HepG2 (cell line): ENCODE measurements around the gene ACTN4. TPM values are rescaled to one million over a fixed set of nuclear protein-coding genes. Genes with fewer than 3 reads are reported as not detected.

Experiments used
- CREB3 ChIP-seq: sonication (generic); formaldehyde crosslinking; IDR thresholded peaks from 2 replicates; pipeline ENCODE4 v1.5.0; 2020; ENCODE audit warnings: missing genetic modification reagents
- DRAP1 ChIP-seq: IDR thresholded peaks from 2 replicates; pipeline ENCODE4 v1.6.1; 2016; ENCODE audit warnings: missing genetic modification reagents, missing compliant biosample characterization
- FOXM1 ChIP-seq: sonication (generic); formaldehyde crosslinking; IDR thresholded peaks from 2 replicates; pipeline ENCODE4 v1.5.0; 2020; ENCODE audit warnings: missing genetic modification reagents
- KAT2B ChIP-seq: fragments of 150-350 bp; IDR thresholded peaks from 2 replicates; pipeline ENCODE4 v1.6.1; 2014; ENCODE audit warnings: low read depth, low read length, borderline replicate concordance
- KAT7 ChIP-seq: IDR thresholded peaks from 2 replicates; pipeline ENCODE4 v1.6.1; 2018; ENCODE audit warnings: borderline replicate concordance, missing compliant biosample characterization
- PRDM10 ChIP-seq: sonication (generic); formaldehyde crosslinking; IDR thresholded peaks from 2 replicates; pipeline ENCODE4 v1.4.0; 2020; ENCODE audit warnings: low read depth, missing genetic modification reagents
- SMC3 ChIP-seq: IDR thresholded peaks from 2 replicates; pipeline ENCODE4 v1.6.1; 2011; ENCODE audit warnings: low read length, improper control_type of control experiment
- TBX2 ChIP-seq: sonication (generic); formaldehyde crosslinking; IDR thresholded peaks from 2 replicates; pipeline ENCODE4 v1.5.0; 2020; ENCODE audit warnings: missing genetic modification reagents, mild to moderate bottlenecking, borderline replicate concordance
- ZFP36L1 ChIP-seq: sonication (generic); formaldehyde crosslinking; IDR thresholded peaks from 2 replicates; pipeline ENCODE4 v1.8.0; 2022; ENCODE audit warnings: mild to moderate bottlenecking, missing genetic modification reagents, moderate library complexity
- ZHX2 ChIP-seq, 2 experiments: sonication (generic) in 1 of 2; formaldehyde crosslinking in 1 of 2; IDR thresholded peaks; 2 replicates each; pipeline versions ENCODE4 v1.6.1 to v1.9.0; 2014 to 2022; ENCODE audit warnings: antibody characterized with exemption in 1 of 2, borderline replicate concordance in 1 of 2, inconsistent platforms in 1 of 2, low read depth in 1 of 2, missing genetic modification reagents in 1 of 2
- ZNF205 ChIP-seq: IDR thresholded peaks from 2 replicates; pipeline ENCODE4 v1.6.1; 2018; ENCODE audit warnings: missing biosample characterization, missing genetic modification reagents
- ZNF263 ChIP-seq: sonication (generic); formaldehyde crosslinking; IDR thresholded peaks from 2 replicates; pipeline ENCODE4 v1.4.0; 2020; ENCODE audit warnings: missing genetic modification reagents
- ZNF567 ChIP-seq: sonication (generic); formaldehyde crosslinking; IDR thresholded peaks from 2 replicates; pipeline ENCODE4 v1.8.1; 2023; ENCODE audit warnings: mild to moderate bottlenecking, missing genetic modification reagents, borderline replicate concordance
- ZNF703 ChIP-seq: sonication (generic); formaldehyde crosslinking; IDR thresholded peaks from 2 replicates; pipeline ENCODE4 v1.5.1; 2020; ENCODE audit warnings: missing genetic modification reagents, mild to moderate bottlenecking, moderate library complexity, borderline replicate concordance
- ZSCAN20 ChIP-seq: sonication (generic); formaldehyde crosslinking; IDR thresholded peaks from 2 replicates; pipeline ENCODE4 v1.4.0; 2020; ENCODE audit warnings: missing genetic modification reagents, mild to moderate bottlenecking, borderline replicate concordance
- polyA plus RNA-seq, 8 experiments: library from polyadenylated mRNA; depleted of rRNA in 3 of 8; stranded (reverse) in 7 of 8; unstranded in 1 of 8; fragments of >200 nt; fragmentation: Illumina TruSeq in 4 of 8; extraction: Trizol in 4 of 8; gene quantifications; 2 replicates each; pipeline versions ENCODE4 v1.2.1 to v1.2.3, GENCODE V29; 2011 to 2016; ENCODE audit warnings: low read depth in 4 of 8, missing spikeins in 1 of 8, mixed read lengths in 1 of 8; ENCODE audit not compliant: insufficient read depth in 1 of 8
- total RNA-seq, 5 experiments: library from RNA; depleted of rRNA; stranded (reverse); fragments of >200 nt; fragmentation: Illumina TruSeq; extraction: Trizol; gene quantifications; 2 replicates each; pipeline ENCODE4 v1.2.3, GENCODE V29; 2016; ENCODE audit warnings: low read depth in 1 of 5

ACTN4 gene
- total and polyA plus RNA-seq, 2 of the 13 experiments (the other 11 are each of a cell fraction or from before 2014, with no cell fraction given) = 171 to 192 TPM

GRCh38 chr19:38701455-38702063 is 54.1 kb downstream of the ACTN4 start (continued):
- TF ChIP-seq KAT2B (no peak), DRAP1 (peak; percentile 50; the same call in 1 of the 2 replicates), ZHX2 (IDR thresholded peaks at IDR 0.05; ENCODE audit: low read depth) (no peak; the same call in 1 of the 2 replicates), ZHX2 (CRISPR knock-in tag; IDR thresholded peaks at IDR 0.05; ENCODE audit: borderline replicate concordance) (no peak), FOXM1 (CRISPR knock-in tag) (no peak), PRDM10 (CRISPR knock-in tag) (no peak; the same call in 1 of the 2 replicates), ZFP36L1 (CRISPR knock-in tag) (0 out of 2 replicates have a peak, but pooled peaks have one; percentile 78), KAT7 (CRISPR knock-in tag) (no peak), ZNF205 (CRISPR knock-in tag) (peak; percentile 41; the same call in 1 of the 2 replicates), ZNF263 (CRISPR knock-in tag) (peak; percentile 64), CREB3 (CRISPR knock-in tag) (no peak), ZSCAN20 (0 out of 2 replicates have a peak, but pooled peaks have one; percentile 31), TBX2 (CRISPR knock-in tag) (peak; percentile 84), ZNF703 (CRISPR knock-in tag) (0 out of 2 replicates have a peak, but pooled peaks have one; percentile 4), ZNF567 (no peak), SMC3 (peak; percentile 26; the same call in 1 of the 2 replicates)
